ENCODE data around the gene REL.

The REL gene

GRCh38 chr2:60957224-60957623 is 75.8 kb downstream of the REL start:
- DNase-seq (ENCODE audit: low read depth) = no peak

GRCh38 chr2:60957643-60958042 is 76.3 kb downstream of the REL start:
- H3K4me3 ChIP-seq (ENCODE audit: low read length) = no peak overlapping the region

More at GRCh38 chr2:60957224-60957623, 75.8 kb downstream of the REL start:
- no peak overlapping the region for H3K4me3 ChIP-seq (ENCODE audit: low read length)
- TF ChIP-seq CTCF (conservative IDR thresholded peaks at IDR 0.05; ENCODE audit: low read depth, low read length) = no peak

GRCh38 chr2:60958361-60958760 is 77.0 kb downstream of the REL start:
- no peak overlapping the region for H3K4me3 ChIP-seq (ENCODE audit: low read length)
- no peak for DNase-seq (ENCODE audit: low read depth)
- TF ChIP-seq CTCF (conservative IDR thresholded peaks at IDR 0.05; ENCODE audit: low read depth, low read length) = no peak

More at GRCh38 chr2:60957643-60958042, 76.3 kb downstream of the REL start:
- no peak for DNase-seq (ENCODE audit: low read depth)
- no peak for TF ChIP-seq CTCF (conservative IDR thresholded peaks at IDR 0.05; ENCODE audit: low read depth, low read length)

GRCh38 chr2:60958800-60959199 is 77.4 kb downstream of the REL start:
- H3K4me3 ChIP-seq (ENCODE audit: low read length) = no peak overlapping the region
- TF ChIP-seq CTCF (conservative IDR thresholded peaks at IDR 0.05; ENCODE audit: low read depth, low read length) = no peak
- no peak for DNase-seq (ENCODE audit: low read depth)

GRCh38 chr2:60959501-60959900 is 78.1 kb downstream of the REL start:
- no peak for TF ChIP-seq CTCF (conservative IDR thresholded peaks at IDR 0.05; ENCODE audit: low read depth, low read length)
- DNase-seq (ENCODE audit: low read depth) = no peak
- no peak overlapping the region for H3K4me3 ChIP-seq (ENCODE audit: low read length)

GRCh38 chr2:60960706-60961105 is 79.3 kb downstream of the REL start:
- no peak for DNase-seq (ENCODE audit: low read depth)
- no peak overlapping the region for H3K4me3 ChIP-seq (ENCODE audit: low read length)
- no peak for TF ChIP-seq CTCF (conservative IDR thresholded peaks at IDR 0.05; ENCODE audit: low read depth, low read length)

GRCh38 chr2:60961457-60961856 is 80.1 kb downstream of the REL start:
- no peak for DNase-seq (ENCODE audit: low read depth)
- H3K4me3 ChIP-seq (ENCODE audit: low read length) = no peak overlapping the region
- TF ChIP-seq CTCF (conservative IDR thresholded peaks at IDR 0.05; ENCODE audit: low read depth, low read length) = no peak
